GM18505 (cell line): ENCODE results near the gene MAEA.

Source experiments
- ATAC-seq: cut with Tn5 transposase; IDR thresholded peaks from one replicate; pipeline ENCODE4 v1.9.1; 2021; ENCODE audit not compliant: unreplicated experiment
- POLR2A ChIP-seq: IDR thresholded peaks from 4 replicates; pipeline ENCODE4 v1.6.1; 2011; ENCODE audit warnings: borderline replicate concordance; ENCODE audit not compliant: insufficient read depth, insufficient read length; ENCODE audit errors: extremely low read depth

MAEA gene

DNA sequence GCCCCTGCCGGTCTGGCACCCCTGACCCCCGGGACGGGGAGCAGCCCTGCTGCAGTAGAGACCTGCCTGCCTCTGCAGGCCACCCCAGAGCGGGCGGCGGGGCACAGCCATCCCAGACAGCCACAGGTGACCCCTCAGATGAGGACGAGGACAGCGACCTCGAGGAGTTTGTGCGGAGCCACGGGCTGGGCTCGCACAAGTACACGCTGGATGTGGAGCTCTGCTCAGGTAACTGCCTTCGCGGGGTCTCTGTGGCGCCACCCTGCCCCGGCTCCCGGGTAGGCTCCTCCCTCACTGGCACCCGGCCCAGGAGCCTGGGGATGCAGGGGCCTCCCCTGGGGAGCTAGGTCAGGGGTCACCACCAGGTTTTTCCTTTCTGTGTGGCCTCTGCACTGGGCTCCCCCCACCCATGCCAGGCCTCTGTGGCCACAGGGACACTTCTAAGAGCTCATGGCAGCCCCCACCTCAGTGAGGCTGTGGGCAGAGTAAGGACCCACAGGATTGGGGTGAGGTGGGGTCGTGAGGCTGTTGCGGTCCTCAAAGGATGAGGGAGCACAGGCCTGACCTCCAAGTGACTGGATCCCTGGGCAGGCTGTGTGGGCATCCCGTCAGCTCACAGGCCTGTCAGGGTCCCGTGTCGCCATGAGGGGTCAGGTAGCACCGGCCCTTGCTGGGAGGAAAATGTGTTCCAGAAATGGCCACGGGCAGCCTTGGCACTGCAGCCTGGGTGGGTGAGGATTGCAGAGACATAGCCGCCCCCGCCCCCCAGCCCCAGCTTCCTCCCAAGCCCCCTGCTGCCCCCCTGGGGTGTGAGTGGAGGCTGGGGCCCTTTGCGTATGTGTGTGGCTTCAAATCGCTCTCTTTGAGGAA, 63.7 kb downstream of the MAEA start:
- TF ChIP-seq POLR2A: no peak
- no peak for ATAC-seq

GRCh38 chr4:1354136-1354982, 64.7 kb downstream of the MAEA start:
- no peak for ATAC-seq

DNA sequence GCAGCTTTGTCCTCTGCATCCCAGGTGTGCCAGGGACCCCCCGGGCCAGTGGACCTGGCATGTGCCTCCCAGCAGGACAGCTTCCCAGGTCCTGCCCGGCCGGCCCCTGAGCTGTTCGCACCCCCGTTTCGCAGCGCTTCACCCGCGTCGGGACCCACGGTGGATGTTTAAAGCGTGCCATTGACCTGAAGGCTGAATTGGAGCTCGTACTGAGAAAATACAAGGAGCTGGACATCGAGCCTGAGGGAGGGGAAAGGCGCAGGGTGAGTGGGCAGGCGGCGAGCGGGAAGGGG, 65.2 kb downstream of the MAEA start:
- no peak for ATAC-seq
- no peak for TF ChIP-seq POLR2A

More at GRCh38 chr4:1354136-1354982, 64.7 kb downstream of the MAEA start:
- no peak for TF ChIP-seq POLR2A

GRCh38 chr4:1355378-1355777, 65.7 kb downstream of the MAEA start:
- ATAC-seq: no peak
- TF ChIP-seq POLR2A: no peak

- ATAC-seq: no peak
Measured at GRCh38 chr4:1356181-1356998, 66.7 kb downstream of the MAEA start.

DNA sequence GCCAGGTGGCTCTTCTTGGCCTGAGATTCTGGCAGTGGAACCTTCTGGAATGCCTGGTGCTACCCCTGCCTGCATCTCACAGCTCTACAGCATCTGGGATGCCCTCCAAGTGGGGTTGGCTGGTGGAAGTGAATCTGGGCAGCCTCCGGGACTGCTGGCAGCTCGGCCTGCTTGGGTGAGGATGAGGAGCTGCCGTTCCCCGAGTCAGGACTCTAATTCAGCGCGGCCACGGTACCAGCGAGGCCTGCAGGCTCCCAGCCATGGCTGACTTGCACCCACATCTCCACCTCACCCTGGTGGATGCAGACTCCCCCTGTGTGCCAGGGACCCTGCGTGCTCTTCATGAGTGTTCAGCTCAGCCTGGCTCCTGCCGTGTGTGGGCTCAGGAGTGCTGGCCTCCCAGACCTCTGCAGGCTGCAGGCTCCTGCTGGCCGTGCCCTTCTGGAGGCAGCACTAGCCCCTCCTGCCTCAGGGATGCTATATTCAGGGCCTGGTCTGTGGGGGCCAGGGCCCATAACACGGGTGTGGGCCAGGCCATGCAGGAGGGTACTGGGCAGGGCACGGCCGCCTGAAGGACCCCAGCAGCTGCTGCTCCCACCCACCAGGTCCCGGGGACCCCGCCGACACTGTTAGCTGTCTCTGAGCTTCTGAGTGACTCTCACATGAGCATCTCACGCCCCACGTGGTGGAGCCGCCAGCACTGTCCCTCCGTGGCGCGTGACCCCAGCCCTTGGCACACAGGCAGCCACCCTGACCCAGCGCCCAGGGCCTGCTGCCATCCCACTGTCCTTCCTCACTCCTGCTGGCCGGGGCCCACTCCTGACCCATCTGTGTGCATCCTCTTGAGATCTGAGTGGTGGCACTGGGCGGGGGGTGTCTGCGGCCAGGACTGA, 67.9 kb downstream of the MAEA start:
- no peak for TF ChIP-seq POLR2A
- ATAC-seq: no peak

More at GRCh38 chr4:1356181-1356998, 66.7 kb downstream of the MAEA start:
- no peak for TF ChIP-seq POLR2A

- TF ChIP-seq POLR2A: no peak
- no peak for ATAC-seq
Measured at GRCh38 chr4:1358421-1359143, 68.9 kb downstream of the MAEA start.

DNA sequence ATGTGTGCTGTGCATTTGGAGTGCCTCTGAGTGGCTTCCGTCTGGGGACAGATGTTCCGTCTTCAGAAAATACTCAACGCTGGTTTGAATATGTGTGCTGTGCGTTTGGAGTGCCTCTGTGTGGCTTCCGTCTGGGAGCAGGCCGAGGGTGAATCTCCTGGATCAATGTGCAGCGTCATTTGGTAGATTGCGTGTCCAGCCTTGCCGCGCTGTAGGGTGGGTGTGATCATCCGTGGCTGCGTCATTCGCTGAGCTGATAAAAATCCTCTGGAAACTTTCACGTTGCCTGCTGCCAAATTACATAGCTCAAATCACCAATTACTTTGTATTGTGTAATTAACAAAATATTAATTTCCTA, 69.4 kb downstream of the MAEA start:
- no peak for ATAC-seq
- no peak for TF ChIP-seq POLR2A

- no peak for TF ChIP-seq POLR2A
- no peak for ATAC-seq
Measured at GRCh38 chr4:1359976-1360375, 70.3 kb downstream of the MAEA start.

DNA sequence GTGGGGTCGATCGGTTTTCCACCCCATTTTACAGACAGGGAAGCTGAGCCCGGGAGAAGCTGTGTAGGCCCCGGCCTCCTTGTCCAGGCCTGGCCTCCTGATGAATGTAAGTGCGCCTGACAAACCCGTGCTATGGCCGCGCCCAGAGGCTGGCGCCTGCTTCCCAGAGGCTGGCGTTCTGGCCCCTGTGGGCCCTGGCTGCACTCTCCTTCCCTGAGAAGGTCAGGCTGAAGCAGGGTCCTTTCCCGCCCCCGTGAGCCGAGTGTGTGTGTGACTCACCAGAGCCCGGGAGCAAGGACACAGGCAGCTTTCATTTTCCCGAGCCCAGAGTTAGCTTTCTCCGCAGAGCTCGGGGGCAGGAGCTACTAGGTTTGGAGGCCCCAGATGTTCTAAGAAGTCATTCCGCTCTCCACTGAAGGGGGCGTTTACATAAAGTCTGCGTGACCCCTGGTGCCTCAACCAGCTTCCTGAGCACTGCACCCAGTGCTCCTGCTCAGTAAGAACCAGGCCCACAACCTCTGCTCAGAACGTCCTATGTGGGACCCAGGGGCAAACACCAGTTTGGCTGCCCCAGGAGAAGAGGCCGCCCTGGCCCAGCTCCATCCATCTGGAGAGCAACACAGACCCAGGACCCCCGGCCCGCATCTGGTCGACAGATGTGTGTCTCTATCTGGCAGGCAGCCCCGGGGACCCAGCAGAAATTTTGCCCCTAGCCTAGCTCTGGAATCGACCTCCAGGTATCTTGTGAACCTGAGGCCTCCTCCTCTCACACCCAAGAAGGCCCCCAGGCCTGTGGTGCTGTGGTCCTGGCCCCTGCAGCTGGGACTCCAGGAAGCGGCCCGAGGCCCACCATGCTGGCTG, 71.0 kb downstream of the MAEA start:
- ATAC-seq: no peak
- no peak for TF ChIP-seq POLR2A

GRCh38 chr4:1361431-1361830, 71.7 kb downstream of the MAEA start:
- ATAC-seq: no peak

DNA sequence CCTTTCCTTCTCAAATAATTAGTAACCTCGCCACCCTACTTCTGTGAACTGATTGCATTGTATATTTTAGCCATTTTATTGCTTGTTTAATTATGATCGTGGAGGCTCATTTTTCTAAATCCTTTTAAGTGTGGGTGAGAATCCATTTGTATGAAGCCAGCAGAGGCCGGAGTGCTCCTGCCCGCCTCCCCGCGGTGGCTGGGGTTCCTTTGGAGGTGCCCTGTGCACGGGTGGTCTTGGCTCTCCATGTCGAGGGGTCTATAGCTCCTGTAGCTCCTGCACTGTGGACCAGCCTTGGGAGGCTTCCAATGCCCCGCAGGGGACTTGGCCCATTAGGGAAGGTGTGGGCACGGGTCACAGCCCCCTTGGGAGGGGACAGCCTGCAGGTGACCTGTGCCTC, 72.4 kb downstream of the MAEA start:
- no peak for TF ChIP-seq POLR2A
- ATAC-seq: no peak

More at GRCh38 chr4:1361431-1361830, 71.7 kb downstream of the MAEA start:
- TF ChIP-seq POLR2A: no peak

GRCh38 chr4:1362521-1362920, 72.8 kb downstream of the MAEA start:
- TF ChIP-seq POLR2A: no peak
- ATAC-seq: no peak
